Parathyroid adenoma (tissue), 2 donors: ENCODE results near the gene RHOBTB3.
"Not testable (repeated sequence)": the region's sequence is repeated elsewhere in the genome, so short reads cannot be mapped to it uniquely, and the experiment has no call there.

Experiments
- H2AFZ ChIP-seq: fragments of 300-600 bp; sonication (generic); one replicate; pipeline ENCODE4 v1.7.0; 2017; ENCODE audit warnings: antibody characterized with exemption, mild to moderate bottlenecking
- H3K27ac ChIP-seq: fragments of 300-600 bp; sonication (generic); one replicate; pipeline ENCODE4 v1.7.0; 2017
- H3K27me3 ChIP-seq: fragments of 300-600 bp; sonication (generic); one replicate; pipeline ENCODE4 v1.7.0; 2017; ENCODE audit warnings: low read length; ENCODE audit not compliant: control insufficient read depth, insufficient read depth
- H3K36me3 ChIP-seq: fragments of 300-600 bp; sonication (generic); one replicate; pipeline ENCODE4 v1.7.0; 2017; ENCODE audit warnings: low read length; ENCODE audit not compliant: control insufficient read depth, insufficient read depth
- H3K4me1 ChIP-seq: fragments of 300-600 bp; sonication (generic); one replicate; pipeline ENCODE4 v1.7.0; 2017; ENCODE audit warnings: control low read depth
- H3K4me2 ChIP-seq: fragments of 300-600 bp; sonication (generic); one replicate; pipeline ENCODE4 v1.7.0; 2017; ENCODE audit warnings: low read length
- H3K4me3 ChIP-seq: fragments of 300-600 bp; sonication (generic); one replicate; pipeline ENCODE4 v1.7.0; 2017; ENCODE audit warnings: low read depth, low read length
- H3K79me2 ChIP-seq: fragments of 300-600 bp; sonication (generic); one replicate; pipeline ENCODE4 v1.7.0; 2017; ENCODE audit warnings: control low read depth
- H3K9ac ChIP-seq: fragments of 300-600 bp; sonication (generic); one replicate; pipeline ENCODE4 v1.7.0; 2017; ENCODE audit warnings: mild to moderate bottlenecking
- H3K9me3 ChIP-seq: fragments of 300-600 bp; sonication (generic); one replicate; pipeline ENCODE4 v1.7.0; 2017; ENCODE audit warnings: low read length; ENCODE audit not compliant: control insufficient read depth
- TF ChIP-seq, protein P1 (sequence below): fragments of 300-600 bp; sonication (generic); IDR thresholded peaks from one replicate; pipeline ENCODE4 v1.7.0; 2017; ENCODE audit warnings: antibody characterized with exemption, mild to moderate bottlenecking
- donor health status: primary hyperparathyroidism.

RHOBTB3 gene

DNA sequence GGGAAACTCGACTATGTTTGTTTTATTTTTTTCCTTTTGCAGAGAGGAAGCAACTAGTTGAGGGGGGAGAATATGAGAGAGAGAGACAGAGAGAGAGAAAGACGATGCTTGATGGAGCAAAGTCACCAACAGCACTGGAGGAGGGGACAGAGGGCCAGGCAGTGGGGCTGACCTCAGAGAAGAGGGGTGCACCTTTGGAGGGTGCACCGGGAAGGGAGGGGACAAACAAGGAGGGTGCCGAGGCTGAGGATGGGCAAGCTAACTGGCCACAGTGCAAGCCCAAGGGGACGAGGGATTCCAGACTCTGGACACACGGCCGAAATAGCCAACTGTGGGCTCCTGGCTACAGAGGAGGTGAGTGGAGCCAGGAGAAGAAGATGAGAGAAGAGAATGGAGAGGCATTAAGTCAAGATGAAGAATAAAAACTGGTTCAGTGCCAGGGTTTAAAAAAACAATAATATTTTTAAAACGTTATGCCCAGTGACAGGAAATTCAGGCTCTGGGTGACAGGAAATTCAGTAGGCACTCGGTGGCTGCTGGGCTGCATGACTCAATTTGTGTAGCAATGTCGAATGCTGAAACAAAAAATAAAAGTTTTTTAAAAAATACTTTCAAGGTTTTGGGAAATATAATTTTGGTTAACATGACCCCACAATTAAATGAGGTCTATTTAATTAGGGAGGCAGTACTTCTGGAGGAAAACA, 104.7 kb downstream of the RHOBTB3 start:
- TF ChIP-seq, protein P1, sequence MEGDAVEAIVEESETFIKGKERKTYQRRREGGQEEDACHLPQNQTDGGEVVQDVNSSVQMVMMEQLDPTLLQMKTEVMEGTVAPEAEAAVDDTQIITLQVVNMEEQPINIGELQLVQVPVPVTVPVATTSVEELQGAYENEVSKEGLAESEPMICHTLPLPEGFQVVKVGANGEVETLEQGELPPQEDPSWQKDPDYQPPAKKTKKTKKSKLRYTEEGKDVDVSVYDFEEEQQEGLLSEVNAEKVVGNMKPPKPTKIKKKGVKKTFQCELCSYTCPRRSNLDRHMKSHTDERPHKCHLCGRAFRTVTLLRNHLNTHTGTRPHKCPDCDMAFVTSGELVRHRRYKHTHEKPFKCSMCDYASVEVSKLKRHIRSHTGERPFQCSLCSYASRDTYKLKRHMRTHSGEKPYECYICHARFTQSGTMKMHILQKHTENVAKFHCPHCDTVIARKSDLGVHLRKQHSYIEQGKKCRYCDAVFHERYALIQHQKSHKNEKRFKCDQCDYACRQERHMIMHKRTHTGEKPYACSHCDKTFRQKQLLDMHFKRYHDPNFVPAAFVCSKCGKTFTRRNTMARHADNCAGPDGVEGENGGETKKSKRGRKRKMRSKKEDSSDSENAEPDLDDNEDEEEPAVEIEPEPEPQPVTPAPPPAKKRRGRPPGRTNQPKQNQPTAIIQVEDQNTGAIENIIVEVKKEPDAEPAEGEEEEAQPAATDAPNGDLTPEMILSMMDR = no peak
- peak overlapping the region; percentile 14 for H3K4me2 ChIP-seq
- no peaks in the 10 kb centered on the region for H3K79me2 ChIP-seq
- peak overlapping the region; percentile 11 for H3K27ac ChIP-seq
- peak overlapping the region; percentile 69 for H2AFZ ChIP-seq
- H3K9me3 ChIP-seq = no peaks in the 10 kb centered on the region
- H3K9ac ChIP-seq = no peak overlapping the region
- no peaks in the 10 kb centered on the region for H3K36me3 ChIP-seq
- peaks cover 13% of the 10 kb centered on the region for H3K4me1 ChIP-seq
- H3K4me3 ChIP-seq = no peak overlapping the region
- no peaks in the 10 kb centered on the region for H3K27me3 ChIP-seq

DNA sequence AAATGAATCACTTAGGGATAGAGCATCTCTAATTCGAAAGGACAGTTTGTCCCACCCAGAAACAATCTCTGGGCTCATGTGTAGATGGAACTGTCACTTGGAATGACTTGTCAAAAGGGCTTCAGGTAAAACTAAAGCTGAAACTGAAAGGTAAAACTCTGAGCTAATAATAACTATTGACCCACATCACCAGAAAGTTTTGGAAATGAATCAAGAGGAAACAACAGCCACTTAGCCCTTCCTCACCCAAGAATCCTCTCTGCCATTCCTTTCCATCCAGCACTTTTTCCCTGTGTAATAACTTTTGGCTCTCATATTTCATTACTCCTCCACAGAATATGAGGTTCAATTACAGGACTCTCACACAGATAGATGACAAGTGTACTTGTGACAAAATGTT, 105.4 kb downstream of the RHOBTB3 start:
- no peaks in the 10 kb centered on the region for H3K79me2 ChIP-seq
- no peaks in the 10 kb centered on the region for H3K27me3 ChIP-seq
- H3K9me3 ChIP-seq = no peaks in the 10 kb centered on the region
- H3K36me3 ChIP-seq = no peaks in the 10 kb centered on the region
- no peak overlapping the region for H3K4me3 ChIP-seq
- TF ChIP-seq, protein P1 = no peak
- H3K4me2 ChIP-seq = no peak overlapping the region
- H3K9ac ChIP-seq = no peak overlapping the region
- no peak overlapping the region for H2AFZ ChIP-seq
- peak overlapping the region; percentile 11 for H3K27ac ChIP-seq
- peaks cover 13% of the 10 kb centered on the region for H3K4me1 ChIP-seq

DNA sequence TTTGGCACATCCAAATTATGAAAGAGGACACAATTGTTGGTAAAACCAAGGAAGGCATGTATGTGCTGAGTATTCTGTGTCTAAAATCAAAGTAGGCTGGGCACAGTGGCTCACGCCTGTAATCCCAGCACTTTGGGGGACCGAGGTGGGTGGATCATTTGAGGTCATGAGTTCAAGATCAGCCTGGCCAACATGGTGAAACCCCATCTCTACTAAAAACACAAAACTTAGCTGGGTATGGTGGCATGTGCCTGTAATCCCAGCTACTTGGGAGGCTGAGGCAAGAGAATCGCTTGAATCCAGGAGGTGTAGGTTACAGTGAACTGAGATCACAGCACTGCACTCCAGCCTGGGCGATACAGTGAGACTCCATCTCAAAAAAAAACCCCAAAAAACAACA, 105.8 kb downstream of the RHOBTB3 start:
- not testable (repeated sequence) for H3K79me2 ChIP-seq, H3K4me3 ChIP-seq, H3K9me3 ChIP-seq, H3K27ac ChIP-seq, H2AFZ ChIP-seq, H3K27me3 ChIP-seq, H3K9ac ChIP-seq, H3K36me3 ChIP-seq, H3K4me2 ChIP-seq
- H3K4me1 ChIP-seq = peaks cover 13% of the 10 kb centered on the region

DNA sequence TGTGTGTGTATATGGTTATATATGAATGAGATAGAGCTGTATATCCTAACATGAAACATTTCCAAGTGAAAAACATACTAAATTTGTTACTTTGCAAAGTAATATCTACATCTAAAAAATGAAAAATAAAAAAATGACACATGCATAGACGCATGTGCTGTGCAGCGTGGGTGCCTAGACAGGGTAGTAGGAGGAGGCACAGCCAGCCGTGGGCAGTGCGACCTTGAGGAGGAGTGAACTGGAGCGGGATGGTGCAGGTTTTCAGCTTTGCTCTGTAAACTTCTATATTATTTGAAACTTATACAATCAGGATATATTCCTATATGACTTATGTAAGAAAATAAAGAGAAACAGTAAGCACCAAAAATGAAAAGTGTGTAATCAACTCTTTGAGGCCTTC, 106.4 kb downstream of the RHOBTB3 start:
- H3K9me3 ChIP-seq = no peaks in the 10 kb centered on the region
- H3K4me1 ChIP-seq = peaks cover 13% of the 10 kb centered on the region
- H3K27ac ChIP-seq = no peak overlapping the region
- H3K9ac ChIP-seq = no peak overlapping the region
- no peaks in the 10 kb centered on the region for H3K36me3 ChIP-seq
- H3K4me3 ChIP-seq = no peak overlapping the region
- H3K27me3 ChIP-seq = no peaks in the 10 kb centered on the region
- no peak overlapping the region for H3K4me2 ChIP-seq
- H2AFZ ChIP-seq = no peak overlapping the region
- TF ChIP-seq, protein P1 = no peak
- no peaks in the 10 kb centered on the region for H3K79me2 ChIP-seq

DNA sequence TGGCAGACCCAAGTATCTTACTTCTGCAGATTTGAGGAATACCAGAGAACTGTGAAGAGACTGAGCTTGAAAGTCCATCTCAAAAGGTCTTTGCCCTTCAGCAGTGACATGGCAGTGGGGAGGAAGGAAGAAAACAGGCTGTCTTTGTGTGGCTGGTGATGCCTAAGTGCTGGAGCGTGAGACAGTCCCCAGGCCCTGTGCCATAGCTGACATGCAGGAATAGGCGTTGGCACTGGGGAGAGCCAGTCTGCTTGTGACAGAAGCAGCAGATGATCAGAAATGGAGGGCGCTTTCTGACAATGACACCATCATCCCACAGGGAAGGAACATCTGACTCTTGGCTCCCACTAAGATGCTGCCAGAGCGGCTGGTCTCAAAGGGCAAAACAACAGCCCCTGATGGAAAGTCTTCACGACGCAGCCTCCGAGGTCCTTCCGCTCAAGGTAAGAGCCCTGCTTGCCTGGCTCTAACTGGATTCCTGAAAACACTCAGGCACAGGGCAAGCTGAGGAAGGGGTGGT, 106.9 kb downstream of the RHOBTB3 start:
- Histone ChIP-seq H3K4me3 (no peak overlapping the region), H3K79me2 (no peaks in the 10 kb centered on the region), H3K27ac (no peak overlapping the region), H3K4me1 (peaks cover 16% of the 10 kb centered on the region), H3K9ac (no peak overlapping the region), H2AFZ (no peak overlapping the region), H3K4me2 (no peak overlapping the region), H3K9me3 (no peaks in the 10 kb centered on the region), H3K36me3 (no peaks in the 10 kb centered on the region), H3K27me3 (no peaks in the 10 kb centered on the region)
- TF ChIP-seq, protein P1 = no peak
